HG03045 (cell line): ENCODE data around the gene TLNRD1.

Experiments used
- ATAC-seq: cut with Tn5 transposase; IDR thresholded peaks from one replicate; pipeline ENCODE4 v1.9.1; 2021; ENCODE audit warnings: mild to moderate bottlenecking, moderate library complexity; ENCODE audit not compliant: unreplicated experiment

Gene TLNRD1

GRCh38 chr15:81025721-81026370 is 25.1 kb downstream of the TLNRD1 start:
- no peak for ATAC-seq

DNA sequence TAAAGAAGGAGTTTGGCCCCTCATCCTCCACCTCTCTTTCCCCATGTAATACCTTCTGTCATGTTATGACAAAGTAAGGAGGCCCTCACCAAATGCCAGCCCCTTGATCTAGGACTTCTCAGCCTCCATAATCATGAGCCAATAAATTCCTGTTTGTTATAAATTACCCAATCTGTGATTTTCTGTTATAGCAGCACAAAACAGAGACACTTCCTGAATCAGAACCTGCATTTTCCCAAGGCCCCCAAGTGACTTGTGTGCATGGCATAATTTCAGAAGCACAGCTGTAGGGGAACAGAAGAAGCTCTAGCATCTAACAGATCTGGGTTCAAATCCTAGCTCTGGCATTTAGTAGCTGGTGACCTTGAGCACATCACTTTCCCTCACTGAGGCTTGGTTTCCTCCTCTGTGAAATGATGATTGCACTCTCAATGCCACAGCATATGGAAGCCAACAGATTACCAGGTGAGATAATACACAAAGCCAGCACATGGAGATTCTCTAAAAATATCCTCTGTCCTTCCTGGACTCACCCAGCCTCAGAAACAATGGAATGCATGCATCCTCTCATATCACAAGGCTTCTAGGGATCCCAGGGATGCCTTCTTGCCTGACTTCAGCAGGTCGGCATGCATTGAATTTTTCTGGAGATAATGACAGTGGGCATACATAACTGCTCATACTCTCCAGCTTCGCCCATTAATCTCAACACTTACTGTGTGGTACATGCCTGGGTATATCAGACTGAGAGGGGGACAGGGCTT is 26.3 kb downstream of the TLNRD1 start:
- ATAC-seq = no peak

DNA sequence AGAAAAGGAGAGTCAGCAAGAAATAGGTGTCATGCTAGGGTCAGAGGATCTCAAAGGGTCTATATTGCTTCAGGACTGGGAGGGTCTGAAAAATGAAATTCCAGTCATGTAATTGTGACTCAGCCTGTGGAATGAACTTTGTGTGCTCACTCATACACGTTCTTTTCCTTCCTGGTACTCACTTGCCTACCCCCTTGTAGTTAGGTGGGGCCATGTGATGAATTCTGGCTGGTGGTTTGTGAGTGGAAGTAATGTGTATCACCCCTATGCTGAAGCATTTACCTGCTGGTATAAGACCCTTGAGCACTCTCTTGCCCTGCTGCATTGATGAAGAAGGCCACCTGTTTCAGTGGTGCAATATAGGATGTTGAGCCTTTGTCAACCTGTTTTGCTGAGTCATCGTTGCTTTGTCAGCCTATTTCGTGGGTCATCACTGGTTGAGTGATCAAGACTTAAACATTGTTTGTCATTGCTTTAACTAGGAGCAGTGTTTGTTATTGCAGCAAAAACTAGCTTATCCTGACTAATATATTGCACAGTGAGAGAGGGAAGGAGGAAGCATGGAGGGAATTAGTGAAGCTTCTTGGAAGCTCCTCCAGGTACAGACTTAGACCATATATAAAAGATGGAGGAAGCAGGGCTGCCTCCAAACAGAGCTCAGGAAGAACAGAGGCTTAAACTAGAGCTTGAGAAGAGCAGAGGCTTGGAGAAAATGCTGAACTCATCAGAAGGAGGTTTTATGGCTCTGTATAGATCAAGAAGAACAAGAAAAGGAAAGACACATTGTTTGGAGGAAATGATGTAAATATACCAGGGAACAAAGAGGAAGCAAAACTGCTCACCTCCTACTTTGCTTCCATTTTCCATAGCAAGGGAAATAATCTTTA is 28.9 kb downstream of the TLNRD1 start:
- no peak for ATAC-seq

DNA sequence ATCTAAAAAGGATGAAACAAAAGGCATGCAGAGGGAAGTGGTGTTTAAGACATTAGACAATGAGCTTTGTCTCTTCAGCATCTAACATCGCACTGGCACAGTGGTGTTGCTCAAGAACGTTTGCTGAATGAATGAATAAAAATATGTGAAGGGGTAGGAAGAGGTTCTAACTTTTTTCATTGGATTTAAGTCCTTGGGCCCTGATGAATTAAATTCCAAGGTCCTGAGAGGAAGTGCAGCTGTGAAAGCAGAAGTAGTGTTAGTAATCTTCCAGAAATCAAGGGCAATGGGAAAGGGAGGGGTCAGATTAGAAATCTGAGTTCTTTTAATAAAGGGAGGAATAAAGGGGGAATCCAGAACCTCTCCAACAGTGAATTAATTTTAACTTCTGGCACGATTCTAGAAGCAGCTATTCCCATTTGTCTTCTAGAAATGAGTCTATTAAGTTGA is 29.6 kb downstream of the TLNRD1 start:
- ATAC-seq = no peak

DNA sequence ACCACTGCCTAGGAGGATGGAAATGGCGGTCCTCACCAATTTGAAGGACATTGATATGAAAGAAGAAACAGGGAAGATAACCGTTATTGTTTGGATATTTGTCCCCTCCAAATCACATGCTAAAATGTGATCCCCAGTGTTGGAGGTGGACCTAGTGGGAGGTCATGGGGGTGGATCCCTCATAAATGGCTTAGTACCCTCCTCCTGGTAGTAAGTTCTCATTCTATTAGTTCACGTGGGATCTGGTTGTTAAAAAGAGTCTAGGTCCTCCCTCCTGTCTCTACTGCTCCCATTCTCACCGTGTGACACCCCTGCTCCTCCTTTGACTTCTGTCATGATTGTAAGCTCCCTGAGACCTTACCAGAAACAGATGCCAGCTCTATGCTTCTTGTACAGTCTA is 30.5 kb downstream of the TLNRD1 start:
- ATAC-seq = no peak

- no peak for ATAC-seq
Observed at GRCh38 chr15:81032355-81032754, 31.6 kb downstream of the TLNRD1 start.

DNA sequence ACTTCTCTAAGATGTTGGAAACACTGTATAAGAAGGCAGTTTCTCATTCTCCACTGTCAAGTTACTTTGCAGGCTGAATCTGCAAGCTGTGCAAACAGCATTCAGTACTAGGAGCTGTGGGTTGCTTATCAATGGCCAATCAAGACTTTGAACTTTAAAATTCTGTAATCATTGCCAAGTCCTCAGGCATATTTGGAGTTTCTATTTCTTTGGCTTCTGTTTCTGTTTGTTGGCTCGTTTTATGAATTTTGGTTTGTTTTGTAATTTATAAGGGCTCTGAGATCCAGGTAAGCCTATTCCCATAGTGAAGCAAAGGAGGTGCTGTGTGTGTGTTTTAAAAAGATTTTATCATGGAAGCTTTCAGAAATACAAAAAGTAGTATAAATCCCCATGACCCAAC is 32.1 kb downstream of the TLNRD1 start:
- no peak for ATAC-seq

DNA sequence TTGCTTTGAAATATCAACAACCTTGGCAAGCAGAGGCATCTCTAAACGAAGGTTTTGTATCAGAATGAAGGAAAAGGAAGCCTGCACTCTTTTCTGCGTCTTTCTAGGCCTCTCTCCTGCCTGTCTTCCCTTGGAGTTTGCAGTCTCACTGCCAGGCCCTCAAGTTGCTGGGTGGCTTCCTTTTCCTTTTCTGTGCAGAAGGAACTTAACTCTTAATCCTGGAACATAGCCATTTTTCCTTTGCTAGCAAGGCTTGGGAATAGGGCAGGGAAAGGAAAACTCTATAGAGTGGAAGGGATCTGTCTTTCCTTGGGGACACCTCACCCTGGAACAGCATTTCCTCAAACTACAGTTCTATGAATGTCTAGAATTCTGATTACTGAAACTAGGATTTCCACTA is 32.8 kb downstream of the TLNRD1 start:
- ATAC-seq = no peak

GRCh38 chr15:81037952-81038743 is 37.4 kb downstream of the TLNRD1 start:
- ATAC-seq = no peak

DNA sequence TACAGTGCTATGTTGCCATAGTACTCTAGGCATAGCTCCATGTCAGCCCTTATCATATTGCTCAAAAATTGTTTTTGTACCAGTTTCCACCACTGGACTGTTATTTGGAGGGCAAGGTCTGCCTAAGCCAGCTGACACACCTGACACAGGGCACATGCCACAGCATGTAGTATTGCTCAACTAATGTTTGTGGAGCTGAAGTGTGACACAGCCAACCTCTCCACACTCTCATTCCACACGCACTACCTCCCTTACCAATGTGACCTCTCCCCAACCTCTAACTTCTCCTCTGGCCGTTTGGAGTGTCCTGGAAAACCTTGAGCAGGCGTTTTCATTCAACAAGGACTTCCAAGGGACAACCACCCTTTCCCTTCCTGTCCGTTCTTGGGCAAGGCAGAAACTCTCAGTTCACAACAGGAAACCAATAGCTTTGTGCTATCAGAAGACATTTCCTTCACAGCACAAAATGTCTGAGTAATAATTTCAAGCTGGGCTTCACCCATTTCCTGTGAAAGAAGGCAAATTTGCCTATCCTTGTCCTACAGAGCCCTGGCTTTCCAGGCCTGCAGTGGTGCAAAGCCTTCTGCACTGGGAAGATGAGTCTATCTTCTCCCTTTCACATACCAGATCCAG is 38.4 kb downstream of the TLNRD1 start:
- no peak for ATAC-seq

DNA sequence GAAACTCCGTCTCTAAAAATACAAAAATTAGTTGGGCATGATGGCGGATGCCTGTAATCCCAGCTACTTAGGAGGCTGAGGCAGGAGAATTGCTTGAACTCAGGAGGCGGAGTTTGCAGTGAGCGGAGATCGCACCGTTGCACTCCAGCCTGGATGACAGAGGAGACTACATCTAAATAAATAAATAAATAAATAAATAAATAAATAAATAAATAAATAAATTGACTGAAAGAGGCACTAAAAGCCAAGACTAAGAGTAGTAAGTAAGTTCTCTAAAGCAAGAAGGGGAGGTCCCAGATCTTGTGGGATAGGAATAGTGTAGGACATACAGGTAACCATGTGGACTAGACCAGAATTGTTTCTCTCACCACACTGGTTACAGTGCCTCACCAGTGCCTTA is 40.0 kb downstream of the TLNRD1 start:
- no peak for ATAC-seq

DNA sequence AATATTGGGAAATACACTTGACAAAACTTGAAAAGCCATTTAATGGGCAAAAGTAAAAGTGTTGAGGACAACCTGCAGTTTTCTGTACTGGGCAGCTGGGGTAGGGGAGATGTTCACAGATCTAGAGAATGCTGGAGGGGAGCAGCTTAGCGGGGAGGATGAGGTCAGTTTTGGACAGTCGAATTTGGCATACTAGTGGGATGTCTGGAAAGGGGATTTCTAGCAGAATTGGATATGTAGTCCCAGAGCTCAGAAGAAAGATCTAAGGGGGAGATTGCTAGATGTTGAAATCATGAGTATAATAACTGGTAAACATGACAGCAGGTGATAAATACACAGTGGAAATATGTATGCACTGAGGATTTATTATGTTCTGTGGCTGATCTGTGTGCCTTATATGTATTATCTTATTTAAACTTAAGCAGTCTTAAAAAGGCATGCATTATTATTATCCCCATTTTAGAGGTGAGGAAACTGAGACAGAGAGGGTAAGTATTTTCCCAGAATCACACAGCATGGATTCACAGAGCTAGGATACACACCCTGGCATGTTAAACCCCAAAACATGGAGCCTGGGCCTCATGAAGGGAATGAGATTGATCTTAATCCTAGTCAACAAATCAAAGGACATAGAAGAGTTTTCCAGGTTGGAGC is 42.7 kb downstream of the TLNRD1 start:
- ATAC-seq = no peak

DNA sequence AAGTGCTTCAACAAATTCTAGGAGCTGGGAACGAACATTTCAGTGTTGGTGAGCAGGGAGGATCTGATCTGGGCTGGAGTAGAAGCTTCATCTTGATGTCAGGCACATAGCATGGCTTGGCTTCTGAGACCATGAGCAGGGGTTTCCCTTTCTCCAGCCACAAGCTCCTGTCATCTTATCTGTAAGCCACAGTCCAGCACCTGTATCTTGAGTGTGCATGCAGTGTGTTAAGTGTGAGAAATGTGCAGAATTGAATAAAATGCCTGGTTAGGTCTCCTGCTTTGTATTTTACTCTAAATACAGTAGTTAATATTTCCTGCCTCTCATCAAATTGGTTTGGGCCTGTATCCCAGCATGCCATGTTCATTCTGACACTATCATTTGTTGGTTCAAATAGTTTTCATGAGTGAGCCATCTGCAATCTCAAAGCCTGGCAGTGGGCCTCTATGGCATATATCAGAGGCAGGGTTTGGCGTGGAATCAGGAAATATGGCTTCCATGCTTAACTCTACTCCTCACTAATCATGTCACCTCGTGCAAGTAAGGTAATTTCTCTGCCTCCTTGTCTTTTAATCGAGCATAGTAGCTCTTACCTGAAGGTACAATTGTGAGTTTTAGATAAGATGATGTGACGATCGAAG is 43.3 kb downstream of the TLNRD1 start:
- no peak for ATAC-seq

GRCh38 chr15:81046290-81046689 is 45.6 kb downstream of the TLNRD1 start:
- no peak for ATAC-seq

DNA sequence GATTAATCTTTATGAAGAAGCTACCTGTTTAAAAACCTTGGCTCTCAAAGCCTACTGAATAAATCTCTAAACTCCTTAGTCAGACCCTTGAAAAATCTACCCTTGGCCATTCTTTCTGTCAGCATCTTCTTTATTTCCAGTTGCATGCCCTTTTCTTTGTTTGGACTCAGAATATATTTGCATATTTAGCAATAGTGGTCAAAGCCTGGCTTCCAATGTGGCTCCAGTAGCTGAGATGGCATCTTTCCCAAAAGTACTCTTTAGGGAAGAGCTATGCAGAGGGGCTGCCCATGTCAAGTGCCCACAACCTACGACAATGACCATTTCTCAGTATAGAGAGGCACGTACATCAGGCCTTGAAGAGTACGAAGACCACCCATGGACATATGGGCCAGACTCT is 47.2 kb downstream of the TLNRD1 start:
- no peak for ATAC-seq

GRCh38 chr15:81049835-81050234 is 49.1 kb downstream of the TLNRD1 start:
- ATAC-seq = no peak

GRCh38 chr15:81050259-81050658 is 49.5 kb downstream of the TLNRD1 start:
- no peak for ATAC-seq

DNA sequence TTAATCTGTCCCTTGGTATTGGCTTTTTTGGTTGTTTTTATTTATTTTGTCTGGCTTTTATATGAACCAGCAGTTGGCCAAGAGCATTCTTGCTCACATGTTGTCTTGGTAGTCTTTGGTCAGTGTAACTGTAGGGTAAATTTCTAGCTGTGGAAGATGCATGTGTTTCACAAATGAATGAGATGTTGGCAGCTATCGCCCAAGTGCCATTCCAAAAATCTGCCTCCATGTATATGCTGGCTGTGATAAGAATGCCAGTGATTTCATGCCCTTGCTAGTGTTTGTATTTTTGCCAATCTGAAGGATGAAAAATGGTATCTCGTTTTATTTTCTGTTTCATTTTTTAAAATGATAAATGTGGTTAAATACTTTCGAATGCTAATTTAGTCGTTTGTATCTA is 50.1 kb downstream of the TLNRD1 start:
- no peak for ATAC-seq

DNA sequence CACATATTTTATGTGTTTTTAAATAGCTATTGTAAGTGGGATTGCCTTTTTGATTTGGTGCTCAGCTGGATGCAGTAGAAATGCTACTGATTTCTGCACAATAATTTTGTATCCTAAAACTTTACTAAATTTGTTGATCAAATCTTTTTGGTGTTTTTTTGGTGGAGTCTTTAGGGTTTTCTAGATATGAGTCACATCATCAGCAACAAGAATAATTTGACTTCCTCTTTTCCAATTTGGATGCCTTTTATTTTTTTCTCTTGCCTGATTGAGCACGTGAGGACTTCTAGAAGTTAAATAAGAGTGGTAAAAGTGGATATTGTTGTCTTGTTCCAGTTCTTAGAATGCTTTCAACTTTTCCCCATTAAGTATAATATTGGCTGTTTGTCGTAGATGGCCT is 51.3 kb downstream of the TLNRD1 start:
- no peak for ATAC-seq
